ENCODE data around the gene SEMA4G.

The SEMA4G gene

GRCh38 chr10:100989088-100989487 is 19.8 kb downstream of the SEMA4G start:
- DNase-seq: no peak

DNA sequence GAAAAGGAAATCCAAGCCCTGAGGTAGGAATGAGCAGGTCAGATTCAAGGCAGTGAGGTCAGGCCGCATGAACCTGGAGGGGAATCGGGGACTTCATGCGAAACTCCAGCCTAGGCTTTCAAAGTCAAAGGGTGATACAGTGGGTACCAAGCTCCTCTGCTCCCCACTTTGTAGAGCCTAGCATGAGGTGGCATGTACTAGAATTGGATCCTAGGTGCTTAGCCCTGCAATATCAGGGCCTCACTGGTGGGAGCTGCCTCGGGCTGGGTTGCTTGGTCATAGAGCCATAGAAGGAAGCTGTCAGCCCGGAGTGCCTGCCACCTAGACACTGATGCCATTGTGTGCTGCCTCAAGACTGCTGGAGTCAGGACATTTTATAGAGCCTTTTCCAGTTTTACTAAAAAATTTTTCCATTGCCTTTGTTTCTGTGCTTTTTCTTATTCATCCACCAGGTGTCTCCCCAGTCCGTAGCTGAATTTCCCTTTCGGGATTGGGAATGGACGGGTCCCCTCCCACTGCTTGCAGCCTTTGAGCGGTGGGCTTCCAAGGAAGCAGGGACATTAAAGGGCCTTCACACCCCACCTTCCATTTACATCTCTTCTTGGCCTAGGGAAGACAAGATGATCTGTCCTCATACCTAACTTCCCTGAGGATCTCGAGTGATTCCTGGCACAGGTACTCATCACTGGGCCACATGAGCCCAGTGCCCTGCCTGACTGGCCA is 24.8 kb downstream of the SEMA4G start:
- no peak for DNase-seq

DNA sequence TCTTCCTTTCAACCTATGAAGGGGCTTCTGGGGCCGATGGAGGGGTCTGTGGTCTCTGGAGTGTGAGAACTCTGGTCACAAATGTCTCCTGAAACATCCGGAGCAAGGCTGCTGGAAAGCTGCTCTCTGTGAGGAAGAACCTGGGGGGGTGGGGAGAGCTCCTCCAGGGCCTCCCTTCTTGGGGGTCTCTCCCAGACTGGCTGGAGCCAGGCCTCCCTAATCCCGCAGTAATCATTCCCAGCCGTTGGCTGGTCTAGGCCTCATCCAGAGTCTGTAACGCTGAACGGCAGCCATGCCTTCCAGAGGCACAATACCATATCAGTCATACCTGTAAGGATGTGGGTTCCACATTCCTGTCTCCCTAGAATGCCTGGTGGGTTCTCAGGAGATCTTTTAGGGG is 25.9 kb downstream of the SEMA4G start:
- DNase-seq: no peak

GRCh38 chr10:100996678-100997359 is 27.5 kb downstream of the SEMA4G start:
- DNase-seq: peak; percentile 21

DNA sequence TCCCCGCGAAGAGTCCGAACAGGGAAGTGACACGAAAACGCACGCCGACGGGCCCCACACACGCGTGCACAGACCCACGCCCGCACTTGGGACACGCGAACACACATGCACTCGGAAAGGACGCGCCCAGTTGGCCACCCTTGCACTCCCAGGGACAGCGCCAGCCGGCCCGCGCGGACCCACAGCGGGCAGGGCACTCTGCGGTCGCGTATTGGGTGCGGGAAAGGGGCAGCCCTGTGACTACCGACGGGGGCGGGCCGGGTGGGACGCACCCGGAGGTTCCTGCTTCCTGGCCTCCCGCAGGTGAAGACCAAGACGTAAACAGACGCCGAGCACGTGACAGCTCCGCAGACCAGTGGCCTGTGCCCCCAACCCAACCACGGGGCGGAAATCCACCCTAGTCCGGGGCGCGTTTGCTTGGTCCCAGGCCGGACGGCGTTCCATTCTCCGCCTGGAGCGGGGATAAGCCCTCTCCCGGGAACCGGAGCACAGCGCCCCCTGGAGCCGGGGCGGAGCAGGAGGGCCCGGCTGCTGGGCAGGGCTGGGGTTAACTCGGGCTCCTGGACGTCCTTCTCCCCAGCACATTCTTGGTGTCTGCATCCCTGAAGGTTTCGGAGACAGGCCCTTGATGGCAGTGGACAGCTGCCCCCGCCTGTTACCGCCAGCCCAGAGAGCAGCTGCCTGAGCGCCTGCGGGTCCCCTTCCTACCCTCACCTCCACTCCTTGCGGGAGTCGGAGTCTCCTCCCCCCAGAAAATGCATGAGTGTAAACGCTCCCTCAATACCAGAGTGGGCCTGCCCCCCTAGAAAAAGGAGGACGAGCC is 28.3 kb downstream of the SEMA4G start:
- peak; percentile 64 for DNase-seq

- DNase-seq: peak; percentile 64
Observed at GRCh38 chr10:100998183-100998990, 29.1 kb downstream of the SEMA4G start.

DNA sequence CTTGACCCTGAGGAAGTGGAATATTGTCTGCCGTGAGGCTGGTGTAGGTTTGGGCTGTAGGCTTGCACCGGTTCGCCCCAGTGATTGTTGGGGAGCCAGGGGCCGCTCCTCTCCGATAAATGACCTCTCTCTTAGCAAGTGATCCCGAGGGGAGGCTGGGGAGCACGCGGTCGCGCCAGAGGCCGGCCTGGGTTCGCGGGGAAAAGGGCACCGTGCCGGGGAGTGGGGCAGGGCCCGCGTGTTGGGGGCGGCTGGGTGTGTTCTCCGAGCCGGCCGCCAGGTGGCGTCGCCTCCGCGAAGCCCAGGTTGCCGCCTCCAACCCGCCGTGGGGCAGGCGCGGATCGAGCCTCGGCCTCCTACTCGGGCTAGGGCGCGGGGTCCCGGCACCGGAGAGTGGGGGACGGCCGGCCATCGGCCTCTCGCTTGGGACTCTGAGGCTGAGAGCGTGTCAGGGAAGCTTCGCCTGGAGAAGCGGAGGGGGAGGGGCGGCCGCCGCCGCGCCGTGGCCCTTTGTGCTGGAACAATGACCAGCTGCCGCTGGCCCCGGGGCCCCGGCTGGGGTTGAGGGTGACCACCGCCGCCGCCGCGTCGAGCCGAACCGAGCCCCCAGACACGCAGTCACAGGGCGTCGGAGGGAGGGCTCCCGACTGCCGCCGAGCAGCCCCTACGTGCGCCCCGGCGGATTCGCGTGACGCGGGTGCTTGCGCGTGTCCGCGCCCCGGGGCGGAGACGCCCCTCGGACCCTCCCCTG is 29.9 kb downstream of the SEMA4G start:
- peak; percentile 53 for DNase-seq

DNA sequence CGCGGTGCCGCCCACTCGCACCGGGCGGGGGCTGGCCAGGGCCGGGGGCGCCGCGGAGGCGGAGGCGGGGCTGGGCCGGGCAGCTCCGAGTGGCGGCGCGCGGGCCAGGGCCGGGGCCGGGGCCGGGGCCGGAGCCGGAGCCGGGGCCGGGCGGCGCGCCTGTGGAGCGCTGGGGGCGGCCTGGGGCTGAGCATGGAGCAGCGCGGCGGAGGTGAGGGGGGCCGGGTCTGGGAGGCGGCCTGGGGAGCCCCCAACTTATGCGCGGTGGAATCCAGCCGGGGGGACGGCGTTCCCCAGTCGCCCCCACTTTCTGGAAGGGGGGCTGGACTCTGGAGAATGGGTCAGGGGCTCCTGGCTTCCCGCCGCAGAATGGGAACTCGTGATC is 30.4 kb downstream of the SEMA4G start, which contains the start of gene LZTS2:
LZTS2 (plus strand) TSS at position 67 of the 385 bp plus-strand sequence. CDS start 2,731 bp downstream, outside the sequence.
- DNase-seq: no peak

- DNase-seq: peak; percentile 19
Observed at GRCh38 chr10:101000127-101000914, 31.0 kb downstream of the SEMA4G start.

- no peak for DNase-seq
Observed at GRCh38 chr10:101000915-101001658, 31.8 kb downstream of the SEMA4G start.

DNA sequence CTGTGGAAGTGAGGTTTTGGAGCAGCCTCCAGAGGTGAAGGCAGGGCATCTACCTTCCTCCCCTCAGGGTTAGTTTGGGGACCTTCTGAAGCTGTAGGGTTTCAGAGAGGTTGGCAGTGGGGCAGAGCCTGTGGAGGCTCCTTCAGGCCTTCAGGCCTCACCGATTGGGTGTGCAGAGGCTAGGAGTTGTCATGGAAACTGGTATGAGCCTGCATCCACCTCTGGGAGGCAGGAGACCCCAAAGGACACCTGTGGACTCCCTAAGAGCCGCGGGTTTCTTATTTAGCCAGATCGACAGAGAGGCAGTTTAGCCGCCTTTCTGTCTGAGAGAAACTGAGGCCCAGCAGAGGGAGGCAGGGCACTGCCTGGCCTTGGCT is 32.3 kb downstream of the SEMA4G start:
- DNase-seq: no peak

- DNase-seq: no peak
Observed at GRCh38 chr10:101002456-101002855, 33.2 kb downstream of the SEMA4G start.

DNA sequence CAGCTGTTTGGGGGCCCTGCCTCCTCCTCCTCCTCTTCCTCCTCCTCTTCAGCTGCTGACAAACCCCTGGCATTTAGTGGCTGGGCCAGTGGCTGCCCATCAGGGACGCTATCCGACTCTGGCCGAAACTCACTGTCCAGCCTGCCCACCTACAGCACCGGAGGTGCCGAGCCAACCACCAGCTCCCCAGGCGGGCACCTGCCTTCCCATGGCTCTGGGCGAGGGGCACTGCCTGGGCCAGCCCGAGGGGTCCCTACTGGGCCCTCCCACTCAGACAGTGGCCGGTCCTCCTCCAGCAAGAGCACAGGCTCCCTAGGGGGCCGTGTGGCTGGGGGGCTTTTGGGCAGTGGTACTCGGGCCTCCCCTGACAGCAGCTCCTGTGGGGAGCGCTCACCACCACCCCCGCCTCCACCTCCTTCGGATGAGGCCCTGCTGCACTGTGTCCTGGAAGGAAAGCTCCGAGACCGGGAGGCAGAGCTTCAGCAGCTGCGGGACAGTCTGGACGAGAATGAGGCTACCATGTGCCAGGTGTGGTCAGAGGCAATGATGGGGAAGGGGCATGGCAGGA is 34.4 kb downstream of the SEMA4G start:
- no peak for DNase-seq

- no peak for DNase-seq
Observed at GRCh38 chr10:101005361-101005760, 36.1 kb downstream of the SEMA4G start.

GRCh38 chr10:101005869-101006567 is 36.7 kb downstream of the SEMA4G start:
- DNase-seq: no peak

- DNase-seq: no peak
Observed at GRCh38 chr10:101006593-101007098, 37.3 kb downstream of the SEMA4G start.

DNA sequence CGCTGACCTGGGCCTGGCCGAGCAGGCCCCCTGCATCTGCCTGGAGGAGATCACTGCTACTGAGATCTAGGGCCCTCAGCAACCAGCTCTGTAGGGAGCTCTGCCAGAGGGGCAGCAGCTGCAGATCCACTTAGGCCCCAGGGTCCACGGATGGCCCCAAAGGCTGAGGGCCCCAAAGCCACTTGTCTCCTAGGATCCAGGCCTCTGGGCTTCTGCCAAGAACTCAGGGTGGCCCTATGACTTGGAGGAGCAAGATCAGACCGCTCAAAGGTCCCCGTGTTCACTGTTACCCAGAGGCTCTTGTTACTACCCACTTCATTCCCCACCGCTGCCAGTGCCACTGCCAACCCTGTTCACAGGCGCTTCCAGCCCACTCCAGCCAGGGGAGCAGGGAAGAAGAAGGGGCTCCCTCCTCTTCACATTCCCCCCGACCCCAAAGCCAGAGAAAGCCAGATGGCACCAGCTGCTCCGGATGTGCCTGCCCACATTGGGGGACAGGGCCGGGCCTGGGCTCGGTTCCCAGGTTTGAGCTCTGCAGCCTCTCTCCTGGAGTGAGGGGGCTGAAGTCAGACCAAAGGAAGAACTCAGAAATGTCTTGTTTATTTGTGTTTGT is 37.9 kb downstream of the SEMA4G start:
- DNase-seq: no peak
